NCI-H1930 (cell line): ENCODE data around the gene ARMH3.
"Not testable (repeated sequence)": the region's sequence is repeated elsewhere in the genome, so short reads cannot be mapped to it uniquely, and the experiment has no call there.

ENCODE experiments used
- DNase-seq, 2 experiments: peaks; one replicate each; lab custom pipeline; 2025; lab: John Stamatoyannopoulos, UW

Gene ARMH3

DNA sequence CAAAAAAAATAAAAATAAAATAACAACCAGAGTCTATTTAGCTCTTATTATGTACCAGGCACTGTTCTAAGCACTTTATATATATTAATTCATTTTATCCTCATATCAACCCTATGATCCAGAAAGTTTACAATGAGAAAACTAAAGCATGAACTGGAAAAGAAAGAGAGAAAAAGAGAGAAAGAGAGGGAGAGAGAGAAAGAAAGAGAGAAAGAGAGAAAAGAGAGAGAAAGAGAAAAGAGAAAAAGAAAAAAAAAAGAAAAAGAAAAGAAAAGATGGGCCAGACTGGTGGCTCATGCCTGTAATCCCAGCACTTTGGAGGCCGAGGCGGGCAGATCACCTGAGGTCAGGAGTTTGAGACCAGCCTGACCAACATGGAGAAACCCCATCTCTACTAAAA is 9.9 kb downstream of the ARMH3 start:
- DNase-seq: no peak

DNA sequence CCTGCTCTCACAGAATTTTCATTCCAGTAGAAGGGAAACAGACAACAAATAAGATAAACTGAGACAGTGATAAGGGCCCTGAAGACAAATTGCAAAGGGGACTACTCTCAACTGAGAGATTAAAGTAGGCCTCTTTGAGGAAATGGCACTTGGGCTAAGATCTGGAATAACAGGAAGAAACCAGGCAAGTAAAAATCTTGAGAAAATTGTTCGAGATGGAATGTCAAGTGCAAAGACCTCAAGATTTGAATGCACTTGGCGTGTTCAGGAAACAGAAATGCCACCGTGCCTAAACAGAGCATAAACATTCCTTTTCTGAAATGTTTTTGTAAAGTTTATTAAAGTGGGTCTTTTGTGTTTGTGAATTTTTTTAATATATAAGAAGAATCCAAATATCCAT is 10.7 kb downstream of the ARMH3 start:
- no peak for DNase-seq

DNA sequence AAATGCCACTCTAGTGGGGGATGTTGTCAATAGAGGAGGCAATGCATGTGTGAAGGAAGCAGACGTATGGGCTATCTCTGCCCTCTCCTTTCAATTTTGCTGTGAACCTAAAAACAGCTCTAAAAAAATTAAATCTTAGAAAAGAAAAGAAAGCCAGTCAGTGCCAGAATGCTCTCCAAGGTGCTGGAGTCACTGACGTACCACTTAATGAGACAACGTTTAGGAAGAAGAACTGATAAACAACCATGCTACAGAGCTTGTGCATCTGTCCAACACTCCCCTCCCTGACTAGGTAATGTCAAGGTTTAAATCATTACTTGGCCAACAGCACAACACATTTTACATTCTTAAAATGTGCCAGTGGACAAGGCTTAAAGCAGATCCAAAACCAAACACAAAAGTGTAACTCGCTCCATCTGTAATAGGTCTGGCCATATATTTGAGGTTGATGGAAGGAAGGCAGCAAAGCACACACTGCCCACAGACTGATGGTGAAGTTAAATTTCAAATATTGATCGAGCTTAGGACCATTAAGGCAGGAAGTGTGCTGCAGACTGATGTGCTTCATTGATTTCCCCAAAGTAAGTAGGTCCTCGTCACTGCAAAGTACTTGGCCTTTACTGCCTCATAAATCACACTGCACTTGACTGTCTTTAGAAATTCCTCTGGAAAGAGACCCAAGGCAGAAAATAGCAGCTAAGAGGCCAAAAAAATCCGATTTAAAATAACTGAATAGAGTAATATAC is 15.5 kb downstream of the ARMH3 start:
- DNase-seq: no peak

DNA sequence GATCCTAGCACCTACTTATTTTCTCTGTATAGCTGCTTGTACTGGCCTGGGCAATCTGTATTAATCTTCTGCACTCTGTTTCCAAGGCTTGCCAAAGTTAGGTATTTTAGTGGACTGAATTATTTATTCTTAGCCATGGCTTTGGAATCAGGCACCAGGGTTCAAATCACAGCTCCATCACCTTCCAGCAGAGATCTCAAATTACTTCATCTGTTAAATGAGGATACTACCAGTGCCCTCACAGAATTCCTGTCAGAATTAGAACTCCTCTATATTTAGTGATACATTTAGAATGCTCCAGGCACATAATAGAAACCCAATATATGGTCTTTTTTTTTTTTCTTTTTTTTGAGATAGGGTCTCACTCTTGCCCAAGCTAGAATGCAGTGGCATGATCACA is 17.6 kb downstream of the ARMH3 start:
- no peak for DNase-seq

DNA sequence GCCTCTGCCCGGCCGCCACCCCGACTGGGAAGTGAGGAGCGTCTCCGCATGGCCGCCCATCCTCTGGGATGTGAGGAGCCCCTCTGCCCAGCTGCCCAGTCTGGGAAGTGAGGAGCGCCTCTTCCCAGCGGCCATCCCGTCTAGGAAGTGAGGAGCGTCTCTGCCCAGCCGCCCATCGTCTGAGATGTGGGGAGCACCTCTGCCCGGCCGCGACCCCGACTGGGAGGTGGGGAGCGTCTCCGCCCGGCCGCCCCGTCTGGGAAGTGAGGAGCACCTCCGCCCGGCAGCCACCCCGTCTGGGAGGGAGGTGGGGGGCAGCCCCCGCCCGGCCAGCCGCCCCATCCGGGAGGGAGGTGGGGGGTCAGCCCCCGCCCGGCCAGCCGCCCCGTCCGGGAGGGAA is 20.2 kb downstream of the ARMH3 start:
- DNase-seq: not testable (repeated sequence)

DNA sequence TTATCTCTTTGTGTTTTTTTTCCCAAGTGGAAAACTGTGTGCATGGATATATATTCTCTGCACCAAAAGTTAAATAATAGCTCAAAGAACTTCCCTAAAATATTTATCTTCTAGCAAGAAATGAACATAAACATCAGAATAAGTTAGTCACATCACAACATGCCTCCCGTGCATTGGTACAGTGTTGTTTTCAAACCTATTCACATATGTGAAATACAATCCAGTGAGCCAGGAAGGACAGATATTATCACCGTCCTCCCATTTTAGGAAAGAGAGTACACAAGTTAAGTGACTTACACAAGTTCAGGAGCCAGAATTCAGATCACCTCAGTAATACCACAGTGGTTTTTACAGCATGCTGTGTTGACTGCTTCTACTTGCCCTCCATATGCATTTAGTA is 22.2 kb downstream of the ARMH3 start:
- no peak for DNase-seq

DNA sequence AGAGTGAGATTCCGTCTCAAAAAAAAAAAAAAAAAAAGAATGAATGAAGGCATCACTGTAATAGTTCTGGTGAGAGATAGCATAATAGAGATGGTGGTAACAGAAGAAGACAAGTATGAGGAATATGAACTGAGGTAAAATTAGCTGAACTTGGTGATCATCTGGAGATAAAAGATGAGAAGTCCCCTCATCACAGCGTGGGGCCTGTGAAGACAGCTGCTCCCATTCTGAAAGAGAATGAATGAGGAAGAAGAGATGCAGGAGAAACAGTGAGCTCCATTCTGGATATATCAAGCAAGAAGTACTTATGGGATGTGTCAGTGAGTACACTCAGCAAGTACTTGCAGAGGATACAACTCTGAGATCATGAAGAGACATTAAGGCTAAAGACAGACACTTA is 28.7 kb downstream of the ARMH3 start:
- DNase-seq: no peak

DNA sequence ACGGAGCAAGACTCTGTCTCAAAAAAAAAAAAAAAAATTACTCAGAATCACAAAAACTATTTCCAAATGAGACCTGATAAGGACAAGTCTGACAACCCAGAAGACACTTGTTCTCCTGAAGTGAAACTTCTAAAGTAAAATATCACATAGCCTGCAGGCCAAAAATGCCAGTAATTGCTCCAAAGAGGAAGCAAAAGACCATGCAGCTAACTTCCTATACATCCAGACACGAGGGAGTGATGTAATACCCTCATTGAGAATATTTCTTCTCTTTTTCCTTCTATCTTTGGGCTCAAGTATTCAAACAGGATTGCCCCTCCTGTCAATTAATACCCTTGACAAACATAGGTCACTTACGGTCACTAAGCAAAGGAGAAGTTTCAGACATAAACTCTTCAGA is 31.2 kb downstream of the ARMH3 start:
- no peak for DNase-seq

DNA sequence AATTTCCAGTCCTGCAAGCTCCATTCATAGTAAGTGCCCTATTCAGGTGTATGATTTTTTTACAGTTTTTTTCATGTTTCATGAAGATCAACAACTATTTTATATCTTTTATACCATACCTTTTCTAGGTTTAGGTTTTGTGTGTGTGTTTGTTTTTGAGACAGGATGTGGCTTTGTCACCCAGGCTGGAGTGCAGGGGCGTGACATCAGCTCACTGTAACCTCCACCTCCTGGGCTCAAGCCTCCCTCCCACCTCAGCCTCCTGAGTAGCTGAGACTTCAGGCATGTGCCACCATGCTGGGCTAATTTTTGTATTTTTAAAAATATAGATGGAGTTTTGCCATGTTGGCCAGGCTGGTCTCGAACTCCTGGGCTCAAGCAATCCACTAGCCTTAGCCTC is 35.0 kb downstream of the ARMH3 start:
- DNase-seq: no peak

DNA sequence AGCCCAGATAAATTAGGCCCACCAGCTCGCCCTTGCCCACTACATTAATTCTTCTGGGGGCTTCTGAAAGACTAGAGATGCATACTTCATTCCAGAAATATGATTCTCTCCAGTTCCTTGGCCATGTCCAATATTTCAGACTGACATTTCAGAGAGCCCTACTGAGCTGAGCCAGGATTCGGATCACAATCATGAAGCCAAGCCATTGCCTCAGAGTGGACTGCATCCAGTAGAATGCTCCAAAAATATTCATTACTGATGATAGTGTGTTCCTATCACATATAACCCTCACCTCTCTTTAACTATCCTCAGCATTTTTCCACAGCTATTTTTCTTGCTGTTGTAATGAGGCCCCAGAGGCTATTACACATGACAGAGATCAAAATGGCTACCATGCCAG is 38.7 kb downstream of the ARMH3 start:
- DNase-seq: no peak

DNA sequence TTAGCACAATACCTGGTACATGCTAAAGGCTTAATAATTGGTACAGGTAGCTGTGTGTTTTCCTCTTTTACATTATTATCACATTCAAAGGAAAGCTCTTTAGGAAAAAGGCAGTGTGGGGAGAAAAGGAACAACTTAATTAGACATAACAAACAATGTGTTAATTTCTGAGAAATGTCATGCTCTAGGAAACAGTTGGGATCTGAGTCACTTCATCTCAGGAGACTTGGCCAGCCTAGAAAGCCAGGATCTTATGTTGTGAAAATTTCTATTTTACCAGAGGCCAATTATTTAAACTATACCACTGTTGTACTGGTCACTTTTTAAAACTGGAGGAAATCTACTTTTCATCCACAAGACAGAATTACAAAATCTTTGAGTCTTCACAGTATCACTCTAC is 39.6 kb downstream of the ARMH3 start:
- DNase-seq: no peak

DNA sequence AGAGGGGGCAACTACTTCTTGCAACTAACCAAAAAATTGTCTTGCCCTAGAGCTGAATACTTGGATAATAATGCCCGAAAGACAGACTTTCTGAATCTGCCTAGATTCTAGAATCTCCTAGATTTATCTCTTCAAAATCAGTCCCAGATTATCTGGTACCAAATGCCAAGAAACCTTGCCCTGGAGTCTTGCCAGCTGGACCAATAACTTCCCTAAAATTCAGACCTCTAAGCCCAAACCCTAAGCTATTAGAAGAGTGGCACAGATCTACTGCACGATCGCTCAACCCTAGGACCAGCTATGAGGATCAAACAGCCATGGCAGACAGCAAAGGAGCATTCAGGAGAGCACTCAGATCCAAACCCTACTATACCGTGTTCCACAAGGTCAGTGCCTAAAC is 45.0 kb downstream of the ARMH3 start:
- DNase-seq: no peak

DNA sequence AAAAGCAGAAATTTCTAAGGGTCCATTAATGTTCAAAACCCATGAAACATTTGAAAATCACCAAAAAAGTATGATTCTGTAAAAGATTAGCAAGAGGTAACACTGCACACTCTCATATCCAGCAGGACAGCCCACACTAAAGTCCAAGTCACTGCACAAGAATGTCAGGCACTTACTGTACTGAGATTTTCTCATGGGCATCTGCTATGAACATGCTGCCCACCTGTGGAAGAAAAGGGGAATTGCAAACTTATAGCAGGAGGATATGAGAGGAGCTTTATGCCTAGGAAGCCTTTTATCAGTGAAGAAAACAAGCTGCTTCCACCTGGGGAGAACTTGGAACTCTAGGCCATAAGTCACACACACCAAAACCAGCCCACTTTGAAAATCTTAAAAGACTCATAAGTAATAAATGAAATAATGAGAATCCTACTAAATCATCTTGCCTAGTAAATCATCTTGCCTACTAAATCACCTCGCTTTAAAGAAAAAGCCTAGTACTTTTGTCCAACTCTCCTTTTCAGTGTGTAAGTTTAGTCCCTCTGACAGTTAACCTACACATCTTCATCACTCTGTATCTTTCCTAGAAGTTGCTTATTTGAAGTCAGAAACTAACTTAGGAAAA is 46.1 kb downstream of the ARMH3 start:
- DNase-seq: peak; percentile 8 to 13

DNA sequence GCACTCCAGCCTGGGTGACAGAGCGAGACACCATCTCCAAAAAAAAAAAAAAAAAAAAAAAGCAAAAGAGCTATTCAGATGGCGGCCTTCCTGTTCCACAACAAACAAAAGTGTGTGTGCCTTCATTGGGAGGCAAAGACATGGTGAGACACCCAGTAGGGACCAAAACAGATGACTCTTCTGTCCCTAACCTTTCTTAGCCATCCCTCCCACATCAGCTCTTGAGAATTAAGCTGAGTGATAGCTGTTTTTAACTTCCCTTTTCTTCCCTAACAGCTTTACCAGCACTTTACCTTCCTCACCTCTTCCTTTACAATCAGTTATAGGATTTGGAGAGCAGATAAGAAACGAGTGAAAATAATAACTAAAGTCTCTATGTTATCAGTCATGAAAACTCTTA is 48.2 kb downstream of the ARMH3 start:
- no peak for DNase-seq

DNA sequence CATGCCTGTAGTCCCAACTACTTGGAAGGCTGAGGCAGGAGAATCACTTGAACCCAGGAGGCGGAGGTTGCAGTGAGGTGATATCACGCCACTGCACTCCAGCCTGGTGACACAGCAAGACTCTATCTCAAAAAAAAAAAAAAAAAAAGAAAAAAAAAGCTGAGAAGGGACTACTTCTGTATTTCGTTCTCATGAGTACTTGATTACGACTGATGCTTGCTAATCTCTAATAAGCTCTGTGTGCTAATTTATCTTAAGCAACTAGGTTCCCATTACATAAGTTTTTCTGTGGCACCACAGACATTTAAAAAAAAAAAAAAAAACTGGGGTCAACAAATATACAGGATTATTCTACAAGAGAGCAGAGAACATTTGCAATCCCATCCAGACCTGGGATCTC is 48.9 kb downstream of the ARMH3 start:
- DNase-seq: not testable (repeated sequence)

DNA sequence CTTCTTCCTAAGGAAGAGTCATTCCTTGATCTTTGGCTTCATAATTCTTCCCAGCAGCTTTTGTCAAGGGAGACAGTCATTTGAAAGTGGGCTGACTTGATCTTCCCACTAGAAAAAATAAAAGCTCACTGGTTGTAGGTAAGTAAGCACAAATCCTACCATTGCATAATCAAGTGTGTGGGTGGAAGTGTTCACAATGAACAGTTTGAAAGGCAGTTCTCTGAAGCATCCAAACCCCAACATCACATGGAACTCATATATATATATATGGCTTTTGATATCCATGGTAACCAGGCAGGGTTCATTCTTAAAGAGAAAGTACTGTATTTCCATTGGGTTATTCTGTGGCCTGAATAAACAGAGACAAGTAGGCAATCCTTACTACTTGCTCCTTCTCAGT is 51.6 kb downstream of the ARMH3 start:
- no peak for DNase-seq

DNA sequence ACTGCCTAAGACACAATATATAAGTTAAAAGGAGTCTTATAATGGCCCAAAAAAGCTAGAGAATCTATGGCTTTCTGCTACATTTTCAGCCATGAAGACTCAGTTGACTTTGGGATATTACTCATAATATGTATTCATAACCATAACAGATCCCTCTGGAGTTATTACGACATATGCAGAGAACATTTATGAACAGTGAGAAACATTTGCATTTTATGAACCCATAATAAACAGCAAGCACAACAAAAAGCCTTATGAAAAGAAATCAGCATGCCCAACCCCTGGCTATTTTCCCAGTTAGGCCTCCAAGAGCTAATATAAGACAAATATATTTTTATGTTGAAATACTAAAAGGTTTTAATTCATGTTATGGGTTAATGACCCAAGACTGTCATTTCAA is 52.4 kb downstream of the ARMH3 start:
- DNase-seq: no peak

DNA sequence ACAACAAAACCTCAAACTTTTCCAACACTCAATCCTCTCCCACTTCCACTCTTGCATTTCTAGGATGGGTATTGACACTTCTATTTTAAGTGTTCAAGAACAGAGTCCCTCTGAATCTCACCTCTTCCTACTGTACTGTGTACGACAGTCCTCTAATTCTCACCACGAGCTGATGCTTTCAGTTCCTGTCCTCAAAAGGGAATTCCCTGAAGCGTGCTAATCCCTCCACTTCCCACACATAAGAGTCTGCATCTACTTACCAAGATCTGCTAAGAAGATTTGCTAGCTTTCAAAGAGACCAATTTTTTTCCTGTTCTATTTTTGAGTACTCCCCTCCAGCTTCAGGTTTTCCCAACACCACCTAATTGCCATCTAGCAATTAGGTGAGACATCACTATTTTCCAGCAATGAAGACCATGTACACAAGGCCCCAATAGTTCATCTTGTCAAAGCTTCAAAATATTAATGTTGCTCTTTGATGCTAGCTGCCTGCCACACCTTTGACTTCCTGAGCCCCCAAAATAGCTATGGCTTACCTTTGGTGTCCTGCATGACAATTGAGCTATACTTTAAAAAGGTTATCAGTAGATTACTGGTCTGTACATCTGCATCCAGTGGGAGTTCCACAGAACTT is 54.4 kb downstream of the ARMH3 start:
- no peak for DNase-seq

DNA sequence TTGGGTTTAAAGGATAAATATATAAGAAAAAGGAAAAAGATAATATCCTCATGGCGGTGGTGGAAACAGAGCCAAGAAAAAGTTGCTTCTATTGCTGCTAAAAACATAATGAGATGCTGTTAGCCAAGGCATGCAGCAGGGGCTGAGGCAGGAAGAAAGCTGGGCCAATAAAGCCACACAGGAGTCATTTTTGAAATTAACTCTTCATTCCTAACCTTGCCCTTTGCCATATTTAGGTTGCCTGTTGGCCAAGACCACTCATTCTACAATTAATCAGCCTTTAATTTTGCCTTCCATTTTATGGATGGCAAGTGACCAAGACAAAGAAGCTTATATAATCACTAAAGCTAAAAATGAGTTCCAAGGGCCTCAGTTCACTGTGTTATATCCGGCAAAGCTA is 58.2 kb downstream of the ARMH3 start:
- DNase-seq: no peak

DNA sequence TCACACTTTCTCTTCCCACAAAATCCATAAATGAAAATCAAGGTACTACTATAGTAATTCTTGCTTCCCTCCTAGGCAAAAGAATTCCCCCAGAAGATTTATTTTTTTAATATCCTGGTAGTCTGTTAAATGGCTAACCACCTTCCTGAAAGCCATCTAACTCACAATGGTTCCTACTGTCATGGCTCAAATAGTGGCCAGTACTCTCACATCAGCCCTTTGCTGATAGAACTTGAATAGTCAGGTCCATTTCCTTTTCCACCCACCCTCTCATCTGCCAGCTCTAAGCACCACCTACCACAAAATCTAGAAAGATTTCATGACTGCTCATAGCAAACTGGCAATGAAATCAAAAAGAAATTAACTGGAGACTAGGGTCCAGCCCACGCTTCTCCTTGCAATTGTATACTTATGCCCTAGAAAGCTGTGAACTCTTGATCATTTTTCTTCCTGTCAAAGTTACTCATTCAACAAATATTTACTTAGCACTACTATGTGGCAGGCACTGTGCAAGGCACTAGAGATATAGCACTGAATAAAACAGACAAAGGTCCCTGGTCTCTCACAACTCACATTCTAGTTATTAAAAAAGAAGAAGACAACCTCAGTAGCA is 60.4 kb downstream of the ARMH3 start:
- DNase-seq: no peak

DNA sequence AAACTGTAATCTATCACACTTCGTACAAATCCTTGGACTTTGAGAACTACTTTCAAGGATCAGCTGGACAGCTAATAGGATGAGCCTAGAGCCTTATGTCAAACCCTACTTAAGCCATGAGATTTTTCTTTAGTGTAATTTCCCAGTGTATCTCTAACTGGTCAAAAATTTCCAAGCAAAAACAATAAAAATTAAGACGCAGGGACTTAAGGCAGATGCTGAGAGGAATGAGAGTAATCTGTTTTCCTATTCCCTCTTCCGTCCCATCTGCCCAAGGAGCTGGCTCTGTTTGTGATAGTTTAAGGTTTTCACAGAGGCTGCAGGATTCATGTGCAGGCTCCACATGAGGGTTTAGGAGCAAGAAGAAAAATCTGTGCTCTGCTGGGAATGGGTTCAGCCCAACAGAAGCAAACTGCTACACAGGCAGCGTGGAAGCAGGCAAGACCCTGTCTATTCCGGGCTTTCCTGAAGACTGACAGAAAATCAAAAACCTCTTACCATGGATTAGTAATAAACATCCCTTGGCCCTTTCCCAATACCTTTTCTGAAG is 62.2 kb downstream of the ARMH3 start:
- no peak for DNase-seq

DNA sequence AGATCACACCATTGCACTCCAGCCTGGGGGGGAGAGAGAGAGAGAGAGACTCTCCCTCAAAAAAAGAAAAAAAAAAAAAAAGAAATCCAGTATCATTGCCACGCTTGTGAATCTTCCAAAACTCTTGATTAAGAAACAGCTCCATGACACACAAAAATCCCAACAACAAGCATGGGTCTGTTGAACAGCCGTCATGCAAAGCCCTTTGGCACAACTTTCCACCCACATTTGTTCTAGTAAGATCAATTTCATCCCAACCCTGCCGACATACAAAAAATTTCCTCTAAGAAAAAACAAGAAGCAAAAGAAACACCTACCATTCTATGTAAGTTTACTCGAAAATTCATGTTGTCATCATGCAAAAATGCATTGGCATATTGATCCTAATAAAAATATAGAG is 62.8 kb downstream of the ARMH3 start:
- DNase-seq: no peak

DNA sequence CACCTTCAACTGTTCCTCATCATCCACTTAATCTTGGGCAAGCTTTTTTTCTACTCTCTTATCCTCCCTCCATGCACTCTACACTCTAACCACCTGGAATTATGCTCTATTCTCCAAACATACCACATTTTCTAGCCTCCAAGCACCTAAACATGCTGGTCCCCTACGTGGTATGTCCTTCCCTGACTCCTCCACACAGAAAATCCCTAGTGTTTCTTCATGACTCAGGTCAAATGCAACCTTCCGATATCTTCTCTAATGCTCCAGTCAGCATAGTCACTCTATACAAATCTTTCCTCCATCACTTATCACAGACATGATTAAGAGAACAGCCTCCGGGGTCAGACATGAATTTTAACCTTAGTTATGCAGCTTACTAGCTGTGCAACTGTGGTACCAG is 68.8 kb downstream of the ARMH3 start:
- DNase-seq: no peak
